Chondrocyte (in vitro differentiated cells): Measurements from ENCODE around the gene ESPN. TPM values are rescaled to one million over a fixed set of nuclear protein-coding genes. Genes with fewer than 3 reads are reported as not detected.

Experiments used
- DNase-seq: peaks from one replicate; pipeline ENCODE4 v3.0.0; 2021; ENCODE audit warnings: mixed read lengths, low spot score
- H3K27ac Mint-ChIP-seq: one replicate; pipeline ENCODE4 v1.8.0; 2021; ENCODE audit warnings: mild to moderate bottlenecking, moderate library complexity, mixed read lengths; ENCODE audit not compliant: unreplicated experiment
- H3K27me3 Mint-ChIP-seq: 2 replicates; pipeline ENCODE4 v1.8.0; 2021; ENCODE audit warnings: low read depth, mixed read lengths
- H3K36me3 Mint-ChIP-seq: 2 replicates; pipeline ENCODE4 v1.8.0; 2021; ENCODE audit warnings: low read depth, mixed read lengths
- H3K4me1 Mint-ChIP-seq: 2 replicates; pipeline ENCODE4 v1.8.0; 2021; ENCODE audit warnings: low read depth, mild to moderate bottlenecking, mixed read lengths
- H3K4me3 Mint-ChIP-seq: one replicate; pipeline ENCODE4 v1.8.0; 2021; ENCODE audit warnings: mild to moderate bottlenecking, moderate library complexity, mixed read lengths; ENCODE audit not compliant: unreplicated experiment
- H3K9me3 Mint-ChIP-seq: 2 replicates; pipeline ENCODE4 v1.8.0; 2021; ENCODE audit warnings: low read depth, mixed read lengths
- long read RNA-seq: library from polyadenylated mRNA; stranded (forward); transcript quantifications from one replicate; pipeline ENCODE4 v2.0.0, GENCODE V29; 2021
- total RNA-seq: library from RNA; stranded (reverse); gene quantifications from 3 replicates; pipeline ENCODE4 v1.2.1, GENCODE V29; 2021
- TF ChIP-seq, protein P1 (sequence below): fragments of 200-600 bp; sonication (generic); IDR thresholded peaks from 2 replicates; pipeline ENCODE4 v1.5.0; 2021; ENCODE audit warnings: antibody characterized with exemption, mild to moderate bottlenecking, moderate library complexity

The ESPN gene, protein sequence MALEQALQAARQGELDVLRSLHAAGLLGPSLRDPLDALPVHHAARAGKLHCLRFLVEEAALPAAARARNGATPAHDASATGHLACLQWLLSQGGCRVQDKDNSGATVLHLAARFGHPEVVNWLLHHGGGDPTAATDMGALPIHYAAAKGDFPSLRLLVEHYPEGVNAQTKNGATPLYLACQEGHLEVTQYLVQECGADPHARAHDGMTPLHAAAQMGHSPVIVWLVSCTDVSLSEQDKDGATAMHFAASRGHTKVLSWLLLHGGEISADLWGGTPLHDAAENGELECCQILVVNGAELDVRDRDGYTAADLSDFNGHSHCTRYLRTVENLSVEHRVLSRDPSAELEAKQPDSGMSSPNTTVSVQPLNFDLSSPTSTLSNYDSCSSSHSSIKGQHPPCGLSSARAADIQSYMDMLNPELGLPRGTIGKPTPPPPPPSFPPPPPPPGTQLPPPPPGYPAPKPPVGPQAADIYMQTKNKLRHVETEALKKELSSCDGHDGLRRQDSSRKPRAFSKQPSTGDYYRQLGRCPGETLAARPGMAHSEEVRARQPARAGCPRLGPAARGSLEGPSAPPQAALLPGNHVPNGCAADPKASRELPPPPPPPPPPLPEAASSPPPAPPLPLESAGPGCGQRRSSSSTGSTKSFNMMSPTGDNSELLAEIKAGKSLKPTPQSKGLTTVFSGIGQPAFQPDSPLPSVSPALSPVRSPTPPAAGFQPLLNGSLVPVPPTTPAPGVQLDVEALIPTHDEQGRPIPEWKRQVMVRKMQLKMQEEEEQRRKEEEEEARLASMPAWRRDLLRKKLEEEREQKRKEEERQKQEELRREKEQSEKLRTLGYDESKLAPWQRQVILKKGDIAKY
- 0.57 to 2.5 TPM (median 2.1 TPM) in 3 replicates for total RNA-seq
- long read RNA-seq, result 0 reads

DNA sequence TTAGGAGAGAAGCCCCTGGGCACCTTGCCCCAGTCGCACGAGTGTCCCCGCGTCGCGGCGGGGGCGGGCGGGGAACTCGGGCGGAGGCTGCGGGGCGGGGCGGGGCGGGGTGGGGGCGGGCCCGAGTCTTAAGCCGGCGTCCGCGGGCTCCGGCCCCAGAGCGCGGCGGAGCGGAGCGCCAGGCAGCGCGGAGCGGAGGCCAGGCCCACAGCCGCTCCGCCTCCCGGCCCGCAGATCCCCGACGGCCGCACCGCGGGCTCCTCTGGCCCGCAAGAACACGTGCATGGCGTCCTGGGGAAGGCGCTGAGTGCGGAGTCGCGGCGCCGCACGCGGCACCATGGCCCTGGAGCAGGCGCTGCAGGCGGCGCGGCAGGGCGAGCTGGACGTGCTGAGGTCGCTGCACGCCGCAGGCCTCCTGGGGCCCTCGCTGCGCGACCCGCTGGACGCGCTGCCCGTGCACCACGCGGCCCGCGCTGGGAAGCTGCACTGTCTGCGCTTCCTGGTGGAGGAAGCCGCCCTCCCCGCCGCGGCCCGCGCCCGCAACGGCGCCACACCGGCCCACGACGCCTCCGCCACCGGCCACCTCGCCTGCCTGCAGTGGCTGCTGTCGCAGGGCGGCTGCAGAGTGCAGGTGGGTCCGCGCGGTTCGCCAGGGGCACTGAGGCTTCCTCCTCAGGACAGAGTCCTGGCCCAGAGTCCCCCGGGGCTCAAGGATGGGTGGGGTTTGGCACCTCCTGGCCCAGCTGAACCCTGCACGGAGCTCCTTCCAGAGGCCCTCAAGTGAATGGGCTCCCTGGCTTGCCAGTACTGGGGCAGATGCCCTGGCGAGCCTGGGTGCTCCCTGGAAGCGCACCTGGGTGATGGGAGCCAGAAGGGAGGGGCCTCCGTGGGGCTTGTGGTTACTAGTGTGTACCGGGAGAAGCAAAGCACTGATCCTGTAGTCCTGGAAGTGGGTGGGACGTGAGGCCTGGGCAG is at the start of gene ESPN:
Gene ESPN, plus strand, starts transcription at position 158 of the 975 bp plus-strand sequence. Its CDS starts 180 bp downstream, at position 338.
- H3K9me3 Mint-ChIP-seq, result no peaks in the 10 kb centered on the region
- peak within 1 kb of the TSS; percentile 25 for H3K4me3 Mint-ChIP-seq
- H3K4me1 Mint-ChIP-seq, result peaks cover 21% of the 10 kb centered on the region
- H3K27ac Mint-ChIP-seq, result no peak within 1 kb of the TSS
- H3K27me3 Mint-ChIP-seq, result peaks cover 33% of the 10 kb centered on the region
- TF ChIP-seq, protein P1, sequence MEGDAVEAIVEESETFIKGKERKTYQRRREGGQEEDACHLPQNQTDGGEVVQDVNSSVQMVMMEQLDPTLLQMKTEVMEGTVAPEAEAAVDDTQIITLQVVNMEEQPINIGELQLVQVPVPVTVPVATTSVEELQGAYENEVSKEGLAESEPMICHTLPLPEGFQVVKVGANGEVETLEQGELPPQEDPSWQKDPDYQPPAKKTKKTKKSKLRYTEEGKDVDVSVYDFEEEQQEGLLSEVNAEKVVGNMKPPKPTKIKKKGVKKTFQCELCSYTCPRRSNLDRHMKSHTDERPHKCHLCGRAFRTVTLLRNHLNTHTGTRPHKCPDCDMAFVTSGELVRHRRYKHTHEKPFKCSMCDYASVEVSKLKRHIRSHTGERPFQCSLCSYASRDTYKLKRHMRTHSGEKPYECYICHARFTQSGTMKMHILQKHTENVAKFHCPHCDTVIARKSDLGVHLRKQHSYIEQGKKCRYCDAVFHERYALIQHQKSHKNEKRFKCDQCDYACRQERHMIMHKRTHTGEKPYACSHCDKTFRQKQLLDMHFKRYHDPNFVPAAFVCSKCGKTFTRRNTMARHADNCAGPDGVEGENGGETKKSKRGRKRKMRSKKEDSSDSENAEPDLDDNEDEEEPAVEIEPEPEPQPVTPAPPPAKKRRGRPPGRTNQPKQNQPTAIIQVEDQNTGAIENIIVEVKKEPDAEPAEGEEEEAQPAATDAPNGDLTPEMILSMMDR, result no peak
- H3K36me3 Mint-ChIP-seq, result no peaks in the 10 kb centered on the region
- DNase-seq, result peak; percentile 79

DNA sequence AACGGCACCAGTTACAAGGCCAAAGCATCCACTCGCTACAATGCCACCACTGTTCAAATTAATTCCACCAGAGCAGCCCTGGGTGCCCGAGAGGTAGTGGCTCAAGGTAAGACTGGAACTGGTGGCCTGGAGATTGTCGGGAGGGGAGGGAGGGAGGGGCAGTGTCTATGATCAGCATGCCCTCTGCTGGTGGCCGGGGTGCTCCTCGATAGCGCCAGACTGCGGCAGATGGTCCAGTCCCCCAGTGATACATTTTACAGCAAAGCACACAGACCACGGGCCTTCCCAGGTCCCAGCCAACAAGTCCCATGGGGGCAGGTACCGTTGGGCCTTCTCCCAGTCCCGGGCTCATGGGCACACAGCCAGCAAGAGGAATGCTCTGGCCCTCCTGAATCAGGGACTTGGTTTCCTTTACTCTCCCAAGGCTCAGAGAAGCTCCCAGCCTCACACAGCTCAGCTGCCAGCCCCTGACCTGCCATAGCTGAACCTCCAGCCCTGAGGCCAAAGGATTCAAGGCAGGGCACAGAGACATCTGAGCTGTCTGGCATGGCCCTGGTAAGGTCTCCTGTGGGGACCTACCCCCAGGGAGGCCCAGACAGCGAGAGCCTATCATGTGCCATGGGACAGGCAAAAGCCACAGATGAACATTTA is 46.4 kb upstream of the ESPN start:
- DNase-seq, result no peak
- no peaks in the 10 kb centered on the region for H3K27me3 Mint-ChIP-seq
- H3K4me3 Mint-ChIP-seq, result no peak overlapping the region
- H3K4me1 Mint-ChIP-seq, result peaks cover 2% of the 10 kb centered on the region
- peaks cover 4% of the 10 kb centered on the region for H3K9me3 Mint-ChIP-seq
- TF ChIP-seq, protein P1, result peak; percentile 44
- H3K36me3 Mint-ChIP-seq, result no peaks in the 10 kb centered on the region
- H3K27ac Mint-ChIP-seq, result no peak overlapping the region

DNA sequence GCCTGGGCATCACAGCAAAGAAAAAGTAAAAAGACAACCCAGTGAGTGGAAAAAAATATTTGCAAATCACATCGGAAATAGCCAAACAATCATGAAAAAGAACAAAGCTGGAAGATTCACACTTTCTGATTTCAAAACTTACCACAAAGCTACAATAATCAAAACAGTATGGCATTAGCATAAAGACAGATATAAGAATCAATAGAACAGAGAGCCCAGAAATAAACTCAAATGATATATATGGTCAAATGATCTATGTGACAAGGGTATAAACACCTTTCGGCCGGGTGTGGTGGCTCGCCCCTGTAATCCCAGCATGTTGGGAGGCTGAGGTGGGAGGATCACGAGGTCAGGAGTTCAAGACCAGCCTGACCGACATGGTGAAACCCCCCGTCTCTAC is 44.5 kb upstream of the ESPN start:
- TF ChIP-seq, protein P1, result no peak
- no peak for DNase-seq
- H3K27ac Mint-ChIP-seq, result no peak overlapping the region
- H3K27me3 Mint-ChIP-seq, result no peaks in the 10 kb centered on the region
- no peak overlapping the region for H3K4me3 Mint-ChIP-seq
- H3K36me3 Mint-ChIP-seq, result peaks cover 1% of the 10 kb centered on the region
- peaks cover 4% of the 10 kb centered on the region for H3K9me3 Mint-ChIP-seq
- peaks cover 9% of the 10 kb centered on the region for H3K4me1 Mint-ChIP-seq

- Mint-ChIP-seq H3K27ac (no peak overlapping the region), H3K4me1 (peaks cover 23% of the 10 kb centered on the region), H3K36me3 (peaks cover 1% of the 10 kb centered on the region), H3K9me3 (peaks cover 4% of the 10 kb centered on the region), H3K4me3 (no peak overlapping the region), H3K27me3 (no peaks in the 10 kb centered on the region)
- TF ChIP-seq, protein P1, result no peak
- DNase-seq, result no peak
Measured at GRCh38 chr1:6384135-6384534, 40.4 kb upstream of the ESPN start.
